HK-2 (cell line): ENCODE results near the gene SENP8.
A peak's percentile ranks its signal among the peaks of the same experiment; 100 is the strongest.
"Not testable (repeated sequence)": the region's sequence is repeated elsewhere in the genome, so short reads cannot be mapped to it uniquely, and the experiment has no call there.

ENCODE experiments used
- DNase-seq: peaks from one replicate; pipeline ENCODE4 v3.0.0-alpha.2; 2018; ENCODE audit not compliant: unreplicated experiment

The SENP8 gene

GRCh38 chr15:72118017-72118978, at the start of gene SENP8, which contains the start of gene MYO9A:
TSS of gene SENP8 (plus strand) at chr15:72118403. CDS start at chr15:72139624, 21,221 bp downstream.
TSS of gene MYO9A (minus strand) at chr15:72118150. CDS start at chr15:72046563, 71,587 bp downstream.
- DNase-seq = peak; percentile 94

GRCh38 chr15:72068856-72069255, 49.3 kb upstream of the SENP8 start:
- no peak for DNase-seq

GRCh38 chr15:72070817-72071447, 47.3 kb upstream of the SENP8 start:
- no peak for DNase-seq

- DNase-seq = not testable (repeated sequence)
Observed at GRCh38 chr15:72071448-72071825, 46.8 kb upstream of the SENP8 start.

- no peak for DNase-seq
Observed at GRCh38 chr15:72074335-72075060, 43.7 kb upstream of the SENP8 start.

GRCh38 chr15:72077950-72078349, 40.3 kb upstream of the SENP8 start:
- DNase-seq = no peak

GRCh38 chr15:72078887-72079286, 39.3 kb upstream of the SENP8 start:
- no peak for DNase-seq

GRCh38 chr15:72082176-72082575, 36.0 kb upstream of the SENP8 start:
- DNase-seq = no peak

- DNase-seq = no peak
Observed at GRCh38 chr15:72086010-72086697, 32.0 kb upstream of the SENP8 start.

GRCh38 chr15:72086920-72087648, 31.1 kb upstream of the SENP8 start:
- DNase-seq = no peak

- no peak for DNase-seq
Observed at GRCh38 chr15:72092006-72092405, 26.2 kb upstream of the SENP8 start.

GRCh38 chr15:72092691-72093090, 25.5 kb upstream of the SENP8 start:
- DNase-seq = no peak

- DNase-seq = no peak
Observed at GRCh38 chr15:72096796-72097195, 21.4 kb upstream of the SENP8 start.

GRCh38 chr15:72098040-72098439, 20.2 kb upstream of the SENP8 start:
- no peak for DNase-seq

- DNase-seq = no peak
Observed at GRCh38 chr15:72099155-72099554, 19.0 kb upstream of the SENP8 start.

GRCh38 chr15:72100551-72100950, 17.7 kb upstream of the SENP8 start:
- not testable (repeated sequence) for DNase-seq

- no peak for DNase-seq
Observed at GRCh38 chr15:72105111-72105510, 13.1 kb upstream of the SENP8 start.

GRCh38 chr15:72106068-72106467, 12.1 kb upstream of the SENP8 start:
- DNase-seq = no peak

- DNase-seq = no peak
Observed at GRCh38 chr15:72110355-72110754, 7.8 kb upstream of the SENP8 start.

GRCh38 chr15:72112116-72112515, 6.1 kb upstream of the SENP8 start:
- DNase-seq = no peak

GRCh38 chr15:72112805-72113204, 5.4 kb upstream of the SENP8 start:
- no peak for DNase-seq
